H1 (cell line): ENCODE measurements around the gene HOXB4. TPM values are rescaled to one million over a fixed set of nuclear protein-coding genes. Genes with fewer than 3 reads are reported as not detected.

Experiments
- ASH2L ChIP-seq: fragments of 200-600, 300-600 bp; sonication (generic); IDR thresholded peaks from one replicate; pipeline ENCODE4 v1.7.1; 2017; ENCODE audit warnings: low read length
- CHD2 ChIP-seq: IDR thresholded peaks from 2 replicates; pipeline ENCODE4 v1.6.1; 2012; ENCODE audit warnings: low read length, improper control_type of control experiment
- NANOG ChIP-seq: IDR thresholded peaks from 2 replicates; pipeline ENCODE4 v1.6.1; 2011; ENCODE audit warnings: low read length, low read depth, mild to moderate bottlenecking, inconsistent platforms; ENCODE audit not compliant: insufficient read depth, poor library complexity, severe bottlenecking
- RNF2 ChIP-seq: fragments of 200-900, 300-1000 bp; sonication (generic); IDR thresholded peaks from 2 replicates; pipeline ENCODE4 v1.7.1; 2016; ENCODE audit warnings: borderline replicate concordance, low read depth, mild to moderate bottlenecking, antibody characterized with exemption, low read length; ENCODE audit not compliant: poor library complexity, severe bottlenecking; ENCODE audit errors: missing control alignments
- SIN3A ChIP-seq, 2 experiments: IDR thresholded peaks in 1 of 2; conservative IDR thresholded peaks in 1 of 2; 2 replicates each; pipeline ENCODE4 v1.6.1; 2011 to 2012; ENCODE audit warnings: low read length in 2 of 2, improper control_type of control experiment in 1 of 2, low read depth in 1 of 2, mild to moderate bottlenecking in 1 of 2
- SUZ12 ChIP-seq: fragments of 200-600 bp; sonication (generic); IDR thresholded peaks from 2 replicates; pipeline ENCODE4 v1.6.1; 2012; ENCODE audit warnings: mild to moderate bottlenecking, inconsistent platforms, low read length, moderate library complexity, mixed read lengths
- polyA plus RNA-seq, 7 experiments: library from polyadenylated mRNA; depleted of rRNA in 3 of 7; stranded (reverse) in 5 of 7; unstranded in 2 of 7; fragments of >200 nt in 5 of 7; fragments of 200-250 nt in 2 of 7; gene quantifications; 1 replicate in 5 of 7; 2 replicates in 1 of 7; 4 replicates in 1 of 7; pipeline versions ENCODE4 v1.2.1 to v1.2.3, GENCODE V29; 2011 to 2013; ENCODE audit warnings: missing spikeins in 2 of 7, mixed read lengths in 2 of 7
- total RNA-seq: library from RNA; stranded (reverse); fragmentation: NEBNext Ultra II Directional; extraction: Animal tissue kit (Norgen Biotek cat#: 25700); gene quantifications from 2 replicates; pipeline ENCODE4 v1.2.1, GENCODE V29; 2021
- TF ChIP-seq, protein P1 (sequence below), 3 experiments: IDR thresholded peaks; 1 replicate in 2 of 3; 2 replicates in 1 of 3; pipeline versions ENCODE4 v1.5.1 to v1.6.1; 2011; ENCODE audit warnings: low read length in 3 of 3, mild to moderate bottlenecking in 3 of 3, inconsistent platforms in 2 of 3, low read depth in 1 of 3, moderate library complexity in 1 of 3; ENCODE audit not compliant: insufficient read depth in 1 of 3; ENCODE audit errors: control extremely low read depth in 1 of 3

The HOXB4 gene
- total and polyA plus RNA-seq, 2 of the 8 experiments (the other 6 are each of a cell fraction or from before 2014, with no cell fraction given): not detected

DNA sequence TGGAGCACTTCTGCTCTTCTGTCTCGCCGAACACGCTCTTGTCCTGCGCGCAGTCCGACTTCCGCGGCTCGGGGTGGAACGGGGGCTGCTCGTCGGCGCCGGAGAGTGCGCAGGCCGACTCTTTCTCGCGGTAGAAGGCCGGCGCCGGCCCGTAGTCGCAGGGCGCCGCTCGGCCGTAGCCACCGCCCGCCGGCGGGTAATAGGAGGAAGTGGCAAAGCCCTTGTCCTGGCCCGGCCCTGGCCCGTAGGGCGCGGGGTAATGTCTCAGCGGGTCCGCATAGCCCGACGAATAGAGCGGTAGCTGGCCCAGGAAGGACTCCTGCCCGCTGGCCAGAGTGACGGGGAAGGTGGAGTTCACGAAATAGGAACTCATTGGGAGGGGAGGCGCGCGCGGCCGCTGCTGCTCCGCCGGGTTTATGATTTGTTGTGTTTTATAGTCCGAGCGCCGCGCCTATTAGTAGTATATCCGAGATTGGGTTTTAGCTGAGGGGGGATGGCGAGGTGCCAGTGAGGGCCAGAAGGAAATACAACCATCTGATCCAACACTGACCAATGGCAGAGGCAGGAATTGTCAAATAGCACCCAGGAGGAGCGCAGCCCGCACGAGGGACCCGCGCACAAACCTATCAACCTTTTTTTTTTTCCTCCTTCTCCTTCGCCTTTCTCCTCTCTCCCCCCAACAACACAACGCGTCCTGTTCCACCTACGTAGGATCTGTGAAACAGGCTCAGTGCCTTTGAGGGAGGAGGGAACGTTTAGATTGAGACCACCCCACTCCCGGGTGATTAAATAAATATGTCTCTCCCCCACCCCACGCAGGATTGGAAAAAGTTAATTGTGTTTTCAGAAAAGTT lies 19.9 kb upstream of the HOXB4 start (continued):
- TF ChIP-seq RNF2 (peak; percentile 89), NANOG (no peak), ASH2L (no peak), CHD2 (no peak), SIN3A (conservative IDR thresholded peaks at IDR 0.05 in 1 of 2, IDR thresholded peaks at IDR 0.05 in 1 of 2; ENCODE audit: low read depth in 1 of 2, low read length in 2 of 2) (no peak), SUZ12 (peak; percentile 100)
- TF ChIP-seq, protein P1, sequence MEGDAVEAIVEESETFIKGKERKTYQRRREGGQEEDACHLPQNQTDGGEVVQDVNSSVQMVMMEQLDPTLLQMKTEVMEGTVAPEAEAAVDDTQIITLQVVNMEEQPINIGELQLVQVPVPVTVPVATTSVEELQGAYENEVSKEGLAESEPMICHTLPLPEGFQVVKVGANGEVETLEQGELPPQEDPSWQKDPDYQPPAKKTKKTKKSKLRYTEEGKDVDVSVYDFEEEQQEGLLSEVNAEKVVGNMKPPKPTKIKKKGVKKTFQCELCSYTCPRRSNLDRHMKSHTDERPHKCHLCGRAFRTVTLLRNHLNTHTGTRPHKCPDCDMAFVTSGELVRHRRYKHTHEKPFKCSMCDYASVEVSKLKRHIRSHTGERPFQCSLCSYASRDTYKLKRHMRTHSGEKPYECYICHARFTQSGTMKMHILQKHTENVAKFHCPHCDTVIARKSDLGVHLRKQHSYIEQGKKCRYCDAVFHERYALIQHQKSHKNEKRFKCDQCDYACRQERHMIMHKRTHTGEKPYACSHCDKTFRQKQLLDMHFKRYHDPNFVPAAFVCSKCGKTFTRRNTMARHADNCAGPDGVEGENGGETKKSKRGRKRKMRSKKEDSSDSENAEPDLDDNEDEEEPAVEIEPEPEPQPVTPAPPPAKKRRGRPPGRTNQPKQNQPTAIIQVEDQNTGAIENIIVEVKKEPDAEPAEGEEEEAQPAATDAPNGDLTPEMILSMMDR (IDR thresholded peaks at IDR 0.05; ENCODE audit: control extremely low read depth in 1 of 3, insufficient read depth in 1 of 3, low read depth in 1 of 3, low read length in 3 of 3): peak in 1 of 3 experiments; percentile 5; a peak in 1 of 4 replicates
- TF ChIP-seq, all 59 proteins: peak for 7
